Progenitor cell of endocrine pancreas (in vitro differentiated cells): Measurements from ENCODE around the gene FGFBP1. TPM values are rescaled to one million over a fixed set of nuclear protein-coding genes. Genes with fewer than 3 reads are reported as not detected.

Experiments
- DNase-seq: peaks from one replicate; pipeline ENCODE4 v3.0.0; 2021; ENCODE audit warnings: low spot score; ENCODE audit not compliant: unreplicated experiment
- H3K27ac Mint-ChIP-seq: 2 replicates; pipeline ENCODE4 v1.8.0; 2021; ENCODE audit warnings: mild to moderate bottlenecking, moderate library complexity, mixed read lengths
- H3K27me3 Mint-ChIP-seq: 2 replicates; pipeline ENCODE4 v1.8.0; 2021; ENCODE audit warnings: mixed read lengths
- H3K36me3 Mint-ChIP-seq: 2 replicates; pipeline ENCODE4 v1.8.0; 2022; ENCODE audit warnings: mixed read lengths; ENCODE audit not compliant: insufficient read depth
- H3K4me1 Mint-ChIP-seq: 2 replicates; pipeline ENCODE4 v1.8.0; 2021; ENCODE audit warnings: low read depth, mixed read lengths
- H3K4me3 Mint-ChIP-seq: 2 replicates; pipeline ENCODE4 v1.8.0; 2021; ENCODE audit warnings: low read depth, mild to moderate bottlenecking, moderate library complexity, mixed read lengths
- H3K9me3 Mint-ChIP-seq: 2 replicates; pipeline ENCODE4 v1.8.0; 2021; ENCODE audit warnings: low read depth, mixed read lengths
- total RNA-seq: library from RNA; stranded (reverse); gene quantifications from 2 replicates; pipeline ENCODE4 v1.2.1, GENCODE V29; 2021
- TF ChIP-seq, protein P1 (sequence below): fragments of 200-600 bp; sonication (generic); IDR thresholded peaks from one replicate; pipeline ENCODE4 v1.5.0; 2021; ENCODE audit warnings: antibody characterized with exemption, mild to moderate bottlenecking; ENCODE audit not compliant: unreplicated experiment

FGFBP1 gene
- total RNA-seq, 1 donor from 2014 or later = not detected

GRCh38 chr4:15912961-15913630 is 25.4 kb downstream of the FGFBP1 start:
- Mint-ChIP-seq H3K27me3 (peaks cover 4% of the 10 kb centered on the region), H3K27ac (peak overlapping the region; percentile 45), H3K4me3 (no peak overlapping the region), H3K9me3 (peaks cover 4% of the 10 kb centered on the region), H3K4me1 (peaks cover 6% of the 10 kb centered on the region), H3K36me3 (no peaks in the 10 kb centered on the region)
- TF ChIP-seq, protein P1, sequence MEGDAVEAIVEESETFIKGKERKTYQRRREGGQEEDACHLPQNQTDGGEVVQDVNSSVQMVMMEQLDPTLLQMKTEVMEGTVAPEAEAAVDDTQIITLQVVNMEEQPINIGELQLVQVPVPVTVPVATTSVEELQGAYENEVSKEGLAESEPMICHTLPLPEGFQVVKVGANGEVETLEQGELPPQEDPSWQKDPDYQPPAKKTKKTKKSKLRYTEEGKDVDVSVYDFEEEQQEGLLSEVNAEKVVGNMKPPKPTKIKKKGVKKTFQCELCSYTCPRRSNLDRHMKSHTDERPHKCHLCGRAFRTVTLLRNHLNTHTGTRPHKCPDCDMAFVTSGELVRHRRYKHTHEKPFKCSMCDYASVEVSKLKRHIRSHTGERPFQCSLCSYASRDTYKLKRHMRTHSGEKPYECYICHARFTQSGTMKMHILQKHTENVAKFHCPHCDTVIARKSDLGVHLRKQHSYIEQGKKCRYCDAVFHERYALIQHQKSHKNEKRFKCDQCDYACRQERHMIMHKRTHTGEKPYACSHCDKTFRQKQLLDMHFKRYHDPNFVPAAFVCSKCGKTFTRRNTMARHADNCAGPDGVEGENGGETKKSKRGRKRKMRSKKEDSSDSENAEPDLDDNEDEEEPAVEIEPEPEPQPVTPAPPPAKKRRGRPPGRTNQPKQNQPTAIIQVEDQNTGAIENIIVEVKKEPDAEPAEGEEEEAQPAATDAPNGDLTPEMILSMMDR = no peak
- no peak for DNase-seq

DNA sequence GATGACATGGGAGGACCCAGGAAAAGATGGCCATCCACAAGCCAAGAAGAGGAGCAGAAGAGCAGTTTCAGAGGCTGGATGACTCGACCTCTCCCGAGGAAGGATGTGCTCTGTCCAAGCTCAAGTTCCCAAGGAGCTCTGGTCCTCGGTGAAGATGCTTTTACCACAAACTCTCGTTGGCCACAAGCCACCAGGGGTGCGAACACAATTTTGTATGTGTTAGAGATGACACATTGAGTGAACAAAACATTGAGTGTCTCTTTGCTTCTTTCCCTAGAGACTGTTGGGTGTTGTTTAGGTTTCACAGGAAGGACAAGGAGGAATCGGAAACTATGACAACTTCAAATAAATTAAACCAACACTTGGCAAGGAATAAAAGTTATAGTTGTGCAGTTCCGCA is 26.3 kb downstream of the FGFBP1 start:
- H3K27ac Mint-ChIP-seq = no peak overlapping the region
- TF ChIP-seq, protein P1 = no peak
- H3K36me3 Mint-ChIP-seq = no peaks in the 10 kb centered on the region
- no peak overlapping the region for H3K4me3 Mint-ChIP-seq
- H3K9me3 Mint-ChIP-seq = peaks cover 4% of the 10 kb centered on the region
- peaks cover 6% of the 10 kb centered on the region for H3K4me1 Mint-ChIP-seq
- peaks cover 4% of the 10 kb centered on the region for H3K27me3 Mint-ChIP-seq
- DNase-seq = no peak

GRCh38 chr4:15910155-15910940 is 28.2 kb downstream of the FGFBP1 start:
- Mint-ChIP-seq H3K27me3 (peaks cover 4% of the 10 kb centered on the region), H3K27ac (no peak overlapping the region), H3K4me3 (no peak overlapping the region), H3K9me3 (no peaks in the 10 kb centered on the region), H3K4me1 (peaks cover 6% of the 10 kb centered on the region), H3K36me3 (no peaks in the 10 kb centered on the region)
- no peak for DNase-seq
- TF ChIP-seq, protein P1 = no peak

DNA sequence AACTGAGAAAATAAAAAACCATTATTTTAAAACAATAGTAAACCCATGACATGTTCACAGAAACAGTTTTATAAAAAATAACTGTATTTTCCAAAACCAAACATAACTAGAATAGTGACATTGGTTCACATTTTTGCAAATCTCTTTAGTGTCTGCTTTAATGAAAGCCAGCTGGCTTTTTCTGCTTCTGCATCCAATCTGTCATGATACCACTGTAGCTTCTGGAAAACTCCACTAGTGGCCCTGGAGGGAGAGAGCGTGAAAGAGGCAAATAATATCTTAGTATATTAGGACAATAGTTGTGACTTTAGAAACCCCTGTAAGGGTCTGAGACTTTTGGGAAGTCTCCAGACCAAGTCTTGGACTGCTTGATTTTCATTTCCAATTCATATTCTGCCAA is 31.1 kb downstream of the FGFBP1 start:
- peaks cover 9% of the 10 kb centered on the region for H3K27me3 Mint-ChIP-seq
- H3K27ac Mint-ChIP-seq = no peak overlapping the region
- H3K4me1 Mint-ChIP-seq = no peaks in the 10 kb centered on the region
- TF ChIP-seq, protein P1 = no peak
- no peak overlapping the region for H3K4me3 Mint-ChIP-seq
- peaks cover 9% of the 10 kb centered on the region for H3K9me3 Mint-ChIP-seq
- no peak for DNase-seq
- no peaks in the 10 kb centered on the region for H3K36me3 Mint-ChIP-seq

DNA sequence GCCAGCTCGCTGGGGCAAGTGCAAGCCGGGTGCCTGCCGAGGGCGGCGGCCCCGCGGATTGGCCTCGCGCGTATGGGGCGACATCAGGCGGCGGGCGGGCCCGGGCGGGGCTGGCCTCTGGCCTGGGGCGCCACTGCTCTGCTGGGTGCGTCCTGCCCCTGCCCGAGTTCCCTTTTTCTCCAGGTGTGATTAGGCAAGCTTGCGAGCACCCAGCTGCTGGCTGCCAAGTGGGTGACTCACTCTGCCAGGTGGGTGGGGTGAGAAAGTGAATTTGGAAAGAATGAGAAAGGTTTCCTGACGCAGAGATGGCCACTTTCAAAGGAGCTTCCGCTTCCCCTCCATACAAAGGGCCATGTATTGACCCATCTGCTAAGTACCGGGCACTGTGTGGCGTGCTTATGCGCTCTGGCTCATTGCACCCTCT is 32.5 kb downstream of the FGFBP1 start:
- TF ChIP-seq, protein P1 = no peak
- Mint-ChIP-seq H3K36me3 (no peaks in the 10 kb centered on the region), H3K4me1 (no peaks in the 10 kb centered on the region), H3K4me3 (peak overlapping the region; percentile 70), H3K27ac (no peak overlapping the region), H3K9me3 (peaks cover 9% of the 10 kb centered on the region), H3K27me3 (peaks cover 12% of the 10 kb centered on the region)
- no peak for DNase-seq
